HepG2 (cell line): Measurements from ENCODE around the gene DOCK9. TPM values are rescaled to one million over a fixed set of nuclear protein-coding genes. Genes with fewer than 3 reads are reported as not detected.

Source experiments
- FOXK2 ChIP-seq: fragments of 450-650 bp; IDR thresholded peaks from 2 replicates; pipeline ENCODE4 v1.6.1; 2016
- HDAC1 ChIP-seq: sonication (generic); formaldehyde crosslinking; IDR thresholded peaks from 2 replicates; pipeline ENCODE4 v1.5.1; 2020; ENCODE audit warnings: mild to moderate bottlenecking, missing genetic modification reagents
- TCF7L2 ChIP-seq: IDR thresholded peaks from 2 replicates; pipeline ENCODE4 v1.6.1; 2011; ENCODE audit warnings: mild to moderate bottlenecking, low read depth, low read length, moderate library complexity
- XBP1 ChIP-seq: sonication (generic); formaldehyde crosslinking; IDR thresholded peaks from 2 replicates; pipeline ENCODE4 v1.5.0; 2020; ENCODE audit warnings: missing genetic modification reagents
- ZBTB44 ChIP-seq: sonication (generic); formaldehyde crosslinking; IDR thresholded peaks from 2 replicates; pipeline ENCODE4 v1.4.0; 2020; ENCODE audit warnings: missing genetic modification reagents
- ZBTB46 ChIP-seq: sonication (generic); formaldehyde crosslinking; IDR thresholded peaks from 2 replicates; pipeline ENCODE4 v1.4.0; 2020; ENCODE audit warnings: mild to moderate bottlenecking, missing genetic modification reagents, borderline replicate concordance
- ZNF609 ChIP-seq: sonication (generic); formaldehyde crosslinking; IDR thresholded peaks from 2 replicates; pipeline ENCODE4 v1.4.0; 2020; ENCODE audit warnings: mild to moderate bottlenecking, missing genetic modification reagents, borderline replicate concordance
- ZNF761 ChIP-seq: sonication (generic); formaldehyde crosslinking; conservative IDR thresholded peaks from 2 replicates; pipeline ENCODE4 v1.4.0; 2020; ENCODE audit warnings: mild to moderate bottlenecking, missing genetic modification reagents
- ZNF770 ChIP-seq: sonication (generic); formaldehyde crosslinking; IDR thresholded peaks from 2 replicates; pipeline ENCODE4 v1.5.0; 2020; ENCODE audit warnings: mild to moderate bottlenecking, missing genetic modification reagents
- polyA plus RNA-seq, 8 experiments: library from polyadenylated mRNA; depleted of rRNA in 3 of 8; stranded (reverse) in 7 of 8; unstranded in 1 of 8; fragments of >200 nt; fragmentation: Illumina TruSeq in 4 of 8; extraction: Trizol in 4 of 8; gene quantifications; 2 replicates each; pipeline versions ENCODE4 v1.2.1 to v1.2.3, GENCODE V29; 2011 to 2016; ENCODE audit warnings: low read depth in 4 of 8, missing spikeins in 1 of 8, mixed read lengths in 1 of 8; ENCODE audit not compliant: insufficient read depth in 1 of 8
- total RNA-seq, 5 experiments: library from RNA; depleted of rRNA; stranded (reverse); fragments of >200 nt; fragmentation: Illumina TruSeq; extraction: Trizol; gene quantifications; 2 replicates each; pipeline ENCODE4 v1.2.3, GENCODE V29; 2016; ENCODE audit warnings: low read depth in 1 of 5

Gene DOCK9
- total and polyA plus RNA-seq, 2 of the 13 experiments (the other 11 are each of a cell fraction or from before 2014, with no cell fraction given) = 0.44 to 0.97 TPM

- TF ChIP-seq ZNF770 (CRISPR knock-in tag) = no peak
- no peak for TF ChIP-seq ZNF609 (CRISPR knock-in tag)
- TF ChIP-seq HDAC1 = no peak
- TF ChIP-seq TCF7L2 = no peak
- TF ChIP-seq ZNF761 (CRISPR knock-in tag) = no peak
- no peak for TF ChIP-seq ZBTB46
- TF ChIP-seq FOXK2 = no peak
- TF ChIP-seq XBP1 (CRISPR knock-in tag) = no peak
- no peak for TF ChIP-seq ZBTB44
Measured at GRCh38 chr13:98769736-98770135, 208.1 kb downstream of the DOCK9 start (continued).
